Measurements from ENCODE around the gene C6.
A peak's percentile ranks its signal among the peaks of the same experiment; 100 is the strongest.

GRCh38 chr5:41246376-41246775 lies 33.0 kb upstream of the C6 start:
- TF ChIP-seq TAF1 (IDR thresholded peaks at IDR 0.05; ENCODE audit: low read depth): no peak
- TF ChIP-seq CTCF (IDR thresholded peaks at IDR 0.05; ENCODE audit: poor library complexity, severe bottlenecking): no peak
- no peak for TF ChIP-seq RAD21 (conservative IDR thresholded peaks at IDR 0.05)
- no peak for TF ChIP-seq EZH2 (IDR thresholded peaks at IDR 0.05; ENCODE audit: borderline replicate concordance, insufficient read depth, low read length, poor library complexity, severe bottlenecking)
- peak; percentile 28 for TF ChIP-seq POLR2AphosphoS5 (IDR thresholded peaks at IDR 0.05)

All from neural cell (in vitro differentiated cells).